ENCODE measurements around the gene PODXL2. TPM values are rescaled to one million over a fixed set of nuclear protein-coding genes. Genes with fewer than 3 reads are reported as not detected.

Gene PODXL2, protein sequence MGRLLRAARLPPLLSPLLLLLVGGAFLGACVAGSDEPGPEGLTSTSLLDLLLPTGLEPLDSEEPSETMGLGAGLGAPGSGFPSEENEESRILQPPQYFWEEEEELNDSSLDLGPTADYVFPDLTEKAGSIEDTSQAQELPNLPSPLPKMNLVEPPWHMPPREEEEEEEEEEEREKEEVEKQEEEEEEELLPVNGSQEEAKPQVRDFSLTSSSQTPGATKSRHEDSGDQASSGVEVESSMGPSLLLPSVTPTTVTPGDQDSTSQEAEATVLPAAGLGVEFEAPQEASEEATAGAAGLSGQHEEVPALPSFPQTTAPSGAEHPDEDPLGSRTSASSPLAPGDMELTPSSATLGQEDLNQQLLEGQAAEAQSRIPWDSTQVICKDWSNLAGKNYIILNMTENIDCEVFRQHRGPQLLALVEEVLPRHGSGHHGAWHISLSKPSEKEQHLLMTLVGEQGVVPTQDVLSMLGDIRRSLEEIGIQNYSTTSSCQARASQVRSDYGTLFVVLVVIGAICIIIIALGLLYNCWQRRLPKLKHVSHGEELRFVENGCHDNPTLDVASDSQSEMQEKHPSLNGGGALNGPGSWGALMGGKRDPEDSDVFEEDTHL
- total RNA-seq = 0.29 and 0.35 TPM in 2 replicates

DNA sequence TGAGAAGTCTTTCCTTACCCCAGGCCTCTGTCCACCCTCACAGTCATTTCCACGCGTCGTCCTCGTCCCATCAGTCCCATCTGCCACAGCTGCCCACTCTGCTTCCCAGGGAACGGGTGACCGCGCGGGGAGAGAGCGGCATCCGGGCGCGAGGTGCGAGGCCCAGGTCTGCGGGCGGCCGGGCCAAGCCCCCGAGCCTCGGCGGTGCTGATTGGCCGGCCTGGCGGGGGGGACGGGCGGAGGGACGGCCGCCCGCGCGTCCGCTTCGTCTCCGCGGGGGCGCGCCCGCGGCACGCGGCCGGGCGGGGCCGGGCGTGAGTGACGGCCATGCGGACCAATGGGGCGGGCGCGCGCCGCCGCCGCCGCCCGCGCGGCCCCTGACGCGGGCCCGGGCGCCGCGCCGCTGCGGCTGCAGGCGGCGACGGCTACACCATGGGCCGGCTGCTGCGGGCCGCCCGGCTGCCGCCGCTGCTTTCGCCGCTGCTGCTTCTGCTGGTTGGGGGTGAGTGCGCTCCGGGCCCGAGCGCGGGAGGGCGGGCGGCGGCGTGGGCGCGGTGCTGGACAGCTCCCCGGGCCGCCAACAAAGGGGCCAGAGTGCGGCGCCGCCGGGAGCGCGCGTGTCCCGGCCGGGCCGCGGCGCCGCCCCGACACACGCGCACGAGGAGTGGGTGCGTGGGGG lies at the start of gene PODXL2:
Gene PODXL2, plus strand, starts transcription at position 398 of the 679 bp plus-strand sequence. Its CDS starts 35 bp downstream, at position 433.

DNA sequence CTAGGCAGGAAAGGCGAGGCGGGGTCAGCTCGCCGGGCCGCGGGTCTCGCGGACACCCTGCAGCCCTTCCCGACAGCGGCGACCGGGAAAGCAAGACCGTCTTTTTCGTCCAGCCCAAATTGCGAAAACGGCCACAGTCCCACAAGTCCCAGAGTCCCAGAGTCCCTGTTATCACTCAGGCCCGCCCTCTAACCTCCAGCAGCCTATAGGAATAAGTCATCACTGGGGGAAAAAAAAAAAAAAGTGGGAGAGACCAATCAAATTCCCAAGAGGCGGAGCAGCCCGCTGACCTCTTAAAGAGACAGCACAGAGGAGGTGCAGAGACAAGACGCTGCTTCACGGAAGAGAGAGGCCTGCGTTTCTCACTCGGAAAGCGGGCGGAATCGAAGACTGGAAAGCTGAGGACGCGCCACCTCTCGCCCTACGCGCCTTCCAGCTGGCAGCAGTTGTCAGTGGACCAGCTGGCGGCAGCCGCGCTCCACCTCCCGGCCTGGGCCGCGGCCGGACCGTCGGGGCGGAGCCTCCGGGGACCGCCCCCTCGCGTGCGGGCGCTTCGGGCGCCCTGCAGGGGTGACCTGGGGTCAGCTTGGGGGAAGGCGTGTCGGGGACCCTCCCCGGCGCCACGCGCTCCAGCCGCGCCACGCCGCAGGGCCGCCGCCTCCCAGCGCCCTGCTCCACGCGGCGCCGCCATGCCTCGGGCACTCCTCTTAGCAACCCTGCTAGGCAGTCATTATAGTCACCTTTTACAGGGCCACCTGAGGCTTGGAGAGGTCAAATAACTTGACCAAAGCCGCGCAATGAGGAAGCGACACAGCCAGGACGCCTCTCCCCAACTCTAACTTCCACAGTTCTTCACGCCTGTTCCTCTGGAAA lies 38.2 kb upstream of the PODXL2 start, which contains the start of gene TPRA1:
Gene TPRA1, minus strand, starts transcription at position 141 of the 873 bp plus-strand sequence. CDS start 10,587 bp downstream, outside the sequence.

DNA sequence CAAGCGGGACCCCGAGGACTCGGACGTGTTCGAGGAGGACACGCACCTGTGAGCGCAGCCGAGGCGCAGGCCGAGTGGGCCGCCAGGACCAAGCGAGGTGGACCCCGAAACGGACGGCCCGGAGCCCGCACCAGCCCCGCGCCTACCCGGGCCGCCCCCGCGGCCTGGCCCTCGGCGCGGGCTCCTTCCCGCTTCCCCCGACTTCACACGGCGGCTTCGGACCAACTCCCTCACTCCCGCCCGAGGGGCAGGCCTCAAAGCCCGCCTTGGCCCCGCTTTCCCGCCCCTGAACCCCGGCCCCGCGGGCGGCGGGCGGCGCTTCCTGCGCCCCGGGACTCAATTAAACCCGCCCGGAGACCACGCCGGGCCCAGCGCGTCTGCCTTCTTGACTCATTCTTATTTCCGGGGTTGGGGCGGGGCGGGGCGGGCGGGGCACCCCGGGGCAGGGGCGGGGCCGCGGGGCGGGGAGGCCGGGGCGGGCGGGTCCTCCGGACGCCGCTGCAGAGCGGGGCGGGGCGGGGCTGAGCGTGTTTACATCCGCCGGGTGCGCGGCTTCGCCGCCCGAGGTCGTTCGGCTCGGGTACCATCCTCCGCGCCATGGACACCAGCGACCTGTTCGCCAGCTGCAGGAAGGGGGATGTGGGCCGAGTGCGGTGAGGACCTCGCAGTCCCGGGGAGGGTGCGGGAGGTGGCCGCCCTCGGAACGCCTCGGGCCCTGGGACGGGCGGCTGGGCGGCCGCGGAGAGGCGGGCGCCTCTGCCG lies 43.6 kb downstream of the PODXL2 start, which contains the start of gene ABTB1:
Gene ABTB1, plus strand, starts transcription at position 524 of the 762 bp plus-strand sequence. Its CDS starts 74 bp downstream, at position 598.

Other genes with a start within 250 kb of the PODXL2 start
- gene TPRA1, start 38.5 kb upstream of the PODXL2 start, total RNA-seq = 50.2 and 54.8 TPM in 2 replicates
- gene MCM2, start 30.8 kb upstream of the PODXL2 start, total RNA-seq = 64.3 and 68.0 TPM in 2 replicates
- 7.8 and 8.1 TPM in 2 replicates for gene ABTB1, start 43.8 kb downstream of the PODXL2 start, total RNA-seq
- 65.4 and 70.4 TPM in 2 replicates for gene MGLL, start 193.3 kb downstream of the PODXL2 start, total RNA-seq

All from myometrial cell (primary cell).